BJ (cell line): ENCODE measurements around the gene UBE2D2. TPM values are rescaled to one million over a fixed set of nuclear protein-coding genes. Genes with fewer than 3 reads are reported as not detected.
"Not testable (repeated sequence)": the region's sequence is repeated elsewhere in the genome, so short reads cannot be mapped to it uniquely, and the experiment has no call there.

Source experiments
- CTCF ChIA-PET: fragments of 350-600 bp; formaldehyde crosslinking; extraction: SDS; loops from one replicate; lab custom pipeline; 2021; ENCODE audit warnings: antibody characterized with exemption, inconsistent platforms; lab: Yijun Ruan, JAX
- POLR2A ChIA-PET: fragments of 300-600 bp; sonication (Branson Sonifier 250); formaldehyde crosslinking; extraction: SDS; loops from one replicate; lab custom pipeline; 2021; ENCODE audit warnings: antibody characterized with exemption; lab: Charles Lee
- DNase-seq: peaks from one replicate; pipeline ENCODE4 v3.0.0-alpha.2; 2011; ENCODE audit warnings: low read depth
- H3K27me3 ChIP-seq: 2 replicates; pipeline ENCODE4 v1.6.0; 2011; ENCODE audit warnings: low read length; ENCODE audit not compliant: control insufficient read depth, insufficient read depth
- H3K36me3 ChIP-seq: 2 replicates; pipeline ENCODE4 v1.5.1; 2011; ENCODE audit warnings: low read length; ENCODE audit not compliant: control insufficient read depth, insufficient read depth
- H3K4me3 ChIP-seq: 2 replicates; pipeline ENCODE4 v1.5.1; 2011; ENCODE audit warnings: low read depth, mild to moderate bottlenecking, control low read depth, low read length
- CTCF ChIP-seq: IDR thresholded peaks from 2 replicates; pipeline ENCODE4 v1.5.1; 2011; ENCODE audit warnings: low read depth, mild to moderate bottlenecking, control low read depth, inconsistent platforms, low read length, moderate library complexity; ENCODE audit not compliant: insufficient read depth
- polyA plus RNA-seq: library from polyadenylated mRNA; depleted of rRNA; stranded (reverse); fragments of >200 nt; gene quantifications from 2 replicates; pipeline ENCODE4 v1.2.3, GENCODE V29; 2011

Gene UBE2D2
- polyA plus RNA-seq, 1 experiment, result 18.2 TPM

GRCh38 chr5:139592289-139592688 is 31.1 kb downstream of the UBE2D2 start:
- ChIA-PET CTCF (interaction anchor here (1.2 kb wide), 1 partner anchor 16 kb away, joined by 3 read pairs; no protein-coding TSS in a partner anchor), POLR2A (interaction anchor here (0.6 kb wide), 1 partner anchor 14 kb away, joined by 3 read pairs; no protein-coding TSS in a partner anchor)
- H3K27me3 ChIP-seq, result no peaks in the 10 kb centered on the region
- no peak for DNase-seq
- no peaks in the 10 kb centered on the region for H3K36me3 ChIP-seq
- H3K4me3 ChIP-seq, result no peak overlapping the region
- no peak for TF ChIP-seq CTCF

- not testable (repeated sequence) for H3K4me3 ChIP-seq, DNase-seq, H3K36me3 ChIP-seq, H3K27me3 ChIP-seq
- CTCF ChIA-PET, result interaction anchor here (0.6 to 1.3 kb wide), 2 partner anchors 17 to 172 kb away, joined by 3 to 4 read pairs; no protein-coding TSS in a partner anchor
- POLR2A ChIA-PET, result interaction anchor here (0.6 kb wide), 1 partner anchor 14 kb away, joined by 3 read pairs; no protein-coding TSS in a partner anchor
Observed at GRCh38 chr5:139593076-139593475, 31.9 kb downstream of the UBE2D2 start.

- Histone ChIP-seq H3K27me3 (no peaks in the 10 kb centered on the region), H3K36me3 (no peaks in the 10 kb centered on the region), H3K4me3 (no peak overlapping the region)
- DNase-seq, result peak; percentile 11
- POLR2A ChIA-PET, result no interaction called here
- CTCF ChIA-PET, result interaction anchor here (0.6 to 1.3 kb wide), 6 partner anchors 15 to 182 kb away, joined by 3 to 4 read pairs (median 3); no protein-coding TSS in a partner anchor
- no peak for TF ChIP-seq CTCF
Observed at GRCh38 chr5:139593716-139594319, 32.7 kb downstream of the UBE2D2 start.

GRCh38 chr5:139597134-139597533 is 36.0 kb downstream of the UBE2D2 start:
- Histone ChIP-seq H3K4me3 (no peak overlapping the region), H3K36me3 (no peaks in the 10 kb centered on the region; the same call in 1 of the 2 replicates), H3K27me3 (no peaks in the 10 kb centered on the region)
- TF ChIP-seq CTCF, result no peak
- CTCF ChIA-PET, result interaction anchor here (0.6 kb wide), 1 partner anchor 8 kb away, joined by 3 read pairs; no protein-coding TSS in a partner anchor
- no peak for DNase-seq
- POLR2A ChIA-PET, result no interaction called here

GRCh38 chr5:139598601-139598965 is 37.4 kb downstream of the UBE2D2 start:
- POLR2A ChIA-PET, H3K36me3 ChIP-seq, DNase-seq, H3K4me3 ChIP-seq, H3K27me3 ChIP-seq: not testable (repeated sequence)
- CTCF ChIA-PET, result interaction anchor here (0.7 to 1.6 kb wide), 2 partner anchors 34 to 151 kb away, joined by 3 read pairs; no protein-coding TSS in a partner anchor

GRCh38 chr5:139600336-139600949 is 39.3 kb downstream of the UBE2D2 start:
- ChIA-PET POLR2A (no interaction called here), CTCF (interaction anchor here (0.6 kb wide), 1 partner anchor 508 kb away, joined by 3 read pairs; no protein-coding TSS in a partner anchor)
- peak; percentile 18 for DNase-seq
- H3K36me3 ChIP-seq, result no peaks in the 10 kb centered on the region; the same call in 1 of the 2 replicates
- H3K4me3 ChIP-seq, result no peak overlapping the region
- H3K27me3 ChIP-seq, result no peaks in the 10 kb centered on the region
- TF ChIP-seq CTCF, result no peak
